HepG2 (cell line): Measurements from ENCODE around the gene SLC2A10.

Source experiments
- CTCF ChIP-seq: sonication (generic); formaldehyde crosslinking; IDR thresholded peaks from 2 replicates; pipeline ENCODE4 v1.5.0; 2020; ENCODE audit warnings: mild to moderate bottlenecking, missing genetic modification reagents, moderate library complexity
- FOSL1 ChIP-seq: sonication (generic); formaldehyde crosslinking; IDR thresholded peaks from 2 replicates; pipeline ENCODE4 v1.9.0; 2021; ENCODE audit warnings: missing genetic modification reagents, borderline replicate concordance
- HDAC6 ChIP-seq: fragments of 200-600 bp; sonication (generic); IDR thresholded peaks from 2 replicates; pipeline ENCODE4 v1.7.0; 2017; ENCODE audit warnings: mild to moderate bottlenecking, antibody characterized with exemption, low read length, low read depth
- MYC ChIP-seq: sonication (generic); formaldehyde crosslinking; IDR thresholded peaks from 2 replicates; pipeline ENCODE4 v1.9.0; 2021; ENCODE audit warnings: missing genetic modification reagents, borderline replicate concordance
- POLR2A ChIP-seq, 2 experiments: IDR thresholded peaks; 2 replicates each; pipeline ENCODE4 v1.6.1; 2011; ENCODE audit warnings: low read depth in 2 of 2, low read length in 2 of 2, mild to moderate bottlenecking in 1 of 2, moderate library complexity in 1 of 2; ENCODE audit not compliant: insufficient read depth in 1 of 2
- SIN3A ChIP-seq: IDR thresholded peaks from 2 replicates; pipeline ENCODE4 v1.6.1; 2011; ENCODE audit warnings: low read depth, mild to moderate bottlenecking, control low read depth, low read length, borderline replicate concordance
- TAF1 ChIP-seq: sonication (generic); formaldehyde crosslinking; IDR thresholded peaks from 2 replicates; pipeline ENCODE4 v1.4.0; 2020; ENCODE audit warnings: missing genetic modification reagents
- USF2 ChIP-seq, 2 experiments: sonication (generic) in 1 of 2; formaldehyde crosslinking in 1 of 2; IDR thresholded peaks; 2 replicates each; pipeline versions ENCODE4 v1.5.1 to v1.6.1; 2011 to 2020; ENCODE audit warnings: borderline replicate concordance in 1 of 2, low read depth in 1 of 2, low read length in 1 of 2, mild to moderate bottlenecking in 1 of 2, missing genetic modification reagents in 1 of 2, moderate library complexity in 1 of 2
- ZNF614 ChIP-seq: IDR thresholded peaks from 2 replicates; pipeline ENCODE4 v1.6.1; 2018; ENCODE audit warnings: missing biosample characterization, missing genetic modification reagents, inconsistent platforms, borderline replicate concordance
- ZSCAN29 ChIP-seq: sonication (generic); formaldehyde crosslinking; conservative IDR thresholded peaks from 2 replicates; pipeline ENCODE4 v1.4.0; 2020; ENCODE audit warnings: mild to moderate bottlenecking, missing genetic modification reagents
- TF ChIP-seq, protein P1 (sequence below): sonication (generic); formaldehyde crosslinking; conservative IDR thresholded peaks from 2 replicates; pipeline ENCODE4 v1.8.0; 2022; ENCODE audit warnings: low read depth, missing genetic modification reagents

DNA sequence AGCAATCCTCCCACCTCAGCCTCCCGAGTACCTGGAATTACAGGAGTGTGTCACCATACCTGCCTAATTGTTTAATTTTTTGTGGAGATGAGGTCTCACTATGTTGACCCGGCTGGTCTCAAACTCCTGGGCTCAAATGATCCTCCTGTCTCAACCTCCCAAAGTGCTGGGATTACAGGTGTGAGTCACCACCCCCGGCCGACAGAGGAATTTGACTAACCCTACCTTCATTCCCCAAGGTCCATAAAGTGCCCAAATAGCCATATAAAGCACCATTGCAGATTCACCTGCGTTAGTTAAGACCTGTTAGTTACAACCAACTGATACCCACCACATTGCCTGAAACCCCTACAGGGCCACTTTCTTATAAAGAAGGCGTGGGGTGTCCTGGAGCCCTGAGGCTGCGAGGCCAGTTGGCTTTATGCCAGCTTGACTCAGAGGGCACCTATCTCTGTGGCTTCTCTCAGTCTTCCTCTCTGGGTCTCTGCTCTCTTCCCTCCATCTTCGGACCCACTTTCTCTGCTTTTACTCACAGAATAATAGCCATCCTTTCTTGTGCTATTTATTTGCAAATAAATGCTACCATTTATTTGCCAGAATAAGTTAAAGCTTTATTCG, 65.6 kb downstream of the SLC2A10 start:
- TF ChIP-seq CTCF (no peak), POLR2A (IDR thresholded peaks at IDR 0.05; ENCODE audit: insufficient read depth in 1 of 2, low read depth in 2 of 2, low read length in 2 of 2) (no peak), TAF1 (CRISPR knock-in tag) (no peak), FOSL1 (CRISPR knock-in tag) (no peak), MYC (CRISPR knock-in tag) (no peak), ZSCAN29 (CRISPR knock-in tag) (no peak), ZNF614 (CRISPR knock-in tag) (no peak), HDAC6 (no peak), SIN3A (no peak), USF2 (IDR thresholded peaks at IDR 0.05; ENCODE audit: low read depth, low read length) (no peak), USF2 (CRISPR knock-in tag; IDR thresholded peaks at IDR 0.05; ENCODE audit: borderline replicate concordance) (no peak)
- TF ChIP-seq, protein P1, sequence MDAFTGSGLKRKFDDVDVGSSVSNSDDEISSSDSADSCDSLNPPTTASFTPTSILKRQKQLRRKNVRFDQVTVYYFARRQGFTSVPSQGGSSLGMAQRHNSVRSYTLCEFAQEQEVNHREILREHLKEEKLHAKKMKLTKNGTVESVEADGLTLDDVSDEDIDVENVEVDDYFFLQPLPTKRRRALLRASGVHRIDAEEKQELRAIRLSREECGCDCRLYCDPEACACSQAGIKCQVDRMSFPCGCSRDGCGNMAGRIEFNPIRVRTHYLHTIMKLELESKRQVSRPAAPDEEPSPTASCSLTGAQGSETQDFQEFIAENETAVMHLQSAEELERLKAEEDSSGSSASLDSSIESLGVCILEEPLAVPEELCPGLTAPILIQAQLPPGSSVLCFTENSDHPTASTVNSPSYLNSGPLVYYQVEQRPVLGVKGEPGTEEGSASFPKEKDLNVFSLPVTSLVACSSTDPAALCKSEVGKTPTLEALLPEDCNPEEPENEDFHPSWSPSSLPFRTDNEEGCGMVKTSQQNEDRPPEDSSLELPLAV = no peak
